ENCODE results near the gene CCZ1B. TPM values are rescaled to one million over a fixed set of nuclear protein-coding genes. Genes with fewer than 3 reads are reported as not detected.
"Not testable (repeated sequence)": the region's sequence is repeated elsewhere in the genome, so short reads cannot be mapped to it uniquely, and the experiment has no call there.

Gene CCZ1B
- total and polyA plus RNA-seq, 2 of the 8 experiments (the other 6 are each of a cell fraction or from before 2014, with no cell fraction given): 18.0 to 55.2 TPM

DNA sequence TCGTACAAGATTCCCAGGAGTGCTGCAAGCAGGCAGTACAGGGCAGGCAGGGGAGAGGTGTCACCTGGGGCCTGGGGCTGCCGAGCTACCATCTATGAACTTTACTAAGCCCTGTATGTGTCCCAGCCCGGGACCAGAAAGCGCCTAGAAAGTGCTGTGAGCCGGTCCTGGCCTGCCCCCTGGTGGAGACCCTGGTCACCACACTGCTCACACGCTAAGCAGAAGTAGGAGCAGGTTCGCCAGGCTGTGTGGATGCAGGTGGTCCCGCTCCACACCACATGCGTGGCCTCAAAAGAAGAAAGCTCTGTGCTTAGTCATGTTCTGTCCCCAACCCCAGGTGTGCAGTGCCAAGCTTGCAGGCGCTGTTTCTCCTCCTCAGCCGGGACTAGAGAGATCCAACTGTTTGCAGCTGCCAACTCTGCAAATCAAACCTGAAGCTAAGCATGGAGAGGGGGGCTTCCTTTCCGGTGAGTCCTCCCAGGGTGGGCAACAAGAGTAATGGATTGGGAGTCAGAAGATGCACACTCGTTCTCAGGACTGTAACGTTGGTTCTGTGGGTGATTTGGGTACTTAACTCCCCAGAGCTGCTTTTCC, 31.7 kb upstream of the CCZ1B start:
- WGBS, 2 experiments (ENCODE audit: extremely low coverage in 1 of 2, insufficient coverage in 1 of 2, insufficient read length in 1 of 2, insufficient replicate concordance in 2 of 2, low coverage in 1 of 2, low lambda C conversion rate in 2 of 2, missing lambda C conversion rate in 1 of 2): 29% methylated on average over 14 of the region's 14 CpGs; no CpG with 5 or more reads in 1 of the 2 experiments
- H3K4ac ChIP-seq (replicated peaks; ENCODE audit: insufficient read length, low read depth, low read length); H2AK5ac ChIP-seq (ENCODE audit: low read depth, low read length); H3K56ac ChIP-seq (replicated peaks; ENCODE audit: insufficient read length, low read depth, low read length); H3K18ac ChIP-seq (ENCODE audit: extremely low read depth, low read length); H3K79me2 ChIP-seq (ENCODE audit: control insufficient read depth in 1 of 2, insufficient read depth in 2 of 2, low read length in 2 of 2); H3K36me3 ChIP-seq (ENCODE audit: control insufficient read depth in 2 of 4, insufficient read depth in 4 of 4, low read length in 3 of 4); H3K27ac ChIP-seq (ENCODE audit: low read depth, low read length); POLR2A ChIA-PET (ENCODE audit: partially characterized antibody); H2AFZ ChIP-seq (ENCODE audit: low read length); H3K23me2 ChIP-seq (ENCODE audit: low read depth, low read length); H2BK20ac ChIP-seq (ENCODE audit: low read length); H3K9me3 ChIP-seq (ENCODE audit: insufficient read depth in 2 of 2, low read depth in 1 of 2, low read length in 1 of 2); H3K27me3 ChIP-seq (replicated peaks in 1 of 4; ENCODE audit: control insufficient read depth in 3 of 4, extremely low read depth in 1 of 4, insufficient read depth in 3 of 4, low read length in 3 of 4); H3K79me1 ChIP-seq (ENCODE audit: low read depth, low read length); H3K14ac ChIP-seq (ENCODE audit: insufficient read length); FAIRE-seq; H2BK15ac ChIP-seq (ENCODE audit: low read length); H4K5ac ChIP-seq (ENCODE audit: insufficient read length, low read depth, low read length); H3K4me2 ChIP-seq (ENCODE audit: insufficient read depth in 1 of 2, low read depth in 2 of 2, low read length in 2 of 2); H3K4me1 ChIP-seq (replicated peaks in 1 of 4; ENCODE audit: control insufficient read depth in 3 of 4, insufficient read depth in 4 of 4, low read length in 3 of 4); H2BK12ac ChIP-seq (ENCODE audit: low read depth, low read length); H4K91ac ChIP-seq (replicated peaks; ENCODE audit: insufficient read length, low read length); H3K23ac ChIP-seq (ENCODE audit: insufficient read length); H3K4me3 ChIP-seq (ENCODE audit: extremely low read depth in 1 of 4, insufficient read depth in 2 of 4, low read depth in 3 of 4, low read length in 4 of 4); H2BK120ac ChIP-seq (replicated peaks; ENCODE audit: low read depth, low read length); H4K20me1 ChIP-seq (replicated peaks in 1 of 2; ENCODE audit: control insufficient read depth in 1 of 2, insufficient read depth in 2 of 2, low read length in 2 of 2); H2BK5ac ChIP-seq (ENCODE audit: low read depth, low read length); H3K9ac ChIP-seq (replicated peaks in 1 of 4; ENCODE audit: extremely low read depth in 1 of 4, low read depth in 3 of 4, low read length in 3 of 4): not testable (repeated sequence)
- TF ChIP-seq MAX (IDR thresholded peaks at IDR 0.05) (peak; percentile 44; the same call in 1 of the 2 replicates), CTCF (IDR thresholded peaks at IDR 0.05; ENCODE audit: control extremely low read depth in 1 of 3, insufficient read depth in 1 of 3, low read depth in 1 of 3, low read length in 3 of 3) (peak; percentile 62 to 72 (median 64)), RAD21 (IDR thresholded peaks at IDR 0.05 in 1 of 2, conservative IDR thresholded peaks at IDR 0.05 in 1 of 2; ENCODE audit: low read depth in 2 of 2, low read length in 2 of 2) (peak; percentile 71 to 72)
- DNase-seq (ENCODE audit: low read depth in 1 of 2, low spot score in 2 of 2): peak; percentile 21 to 88
- peak overlapping the region; percentile 28; the same call in 1 of the 2 replicates for H4K8ac ChIP-seq (ENCODE audit: extremely low read depth, insufficient read depth, low read length)
- CTCF ChIA-PET (ENCODE audit: partially characterized antibody): interaction anchor here (0.6 to 1.7 kb wide), 14 partner anchors 14 to 341 kb away, joined by 3 to 7 read pairs (median 3); no protein-coding TSS in a partner anchor

Measured in H1 (cell line).